Sigmoid colon (tissue), 4 donors: ENCODE results near the gene HIRA.

ENCODE experiments used
- CTCF ChIP-seq, 4 experiments: fragments of 450-650 bp in 3 of 4; fragments of 200-600 bp in 1 of 4; IDR thresholded peaks; one replicate each; pipeline ENCODE4 v1.5.1; 2016 to 2019; ENCODE audit warnings: antibody characterized with exemption in 4 of 4, mild to moderate bottlenecking in 3 of 4, moderate library complexity in 2 of 4
- EP300 ChIP-seq, 4 donors: sonication (generic); formaldehyde crosslinking; IDR thresholded peaks; one replicate each; pipeline ENCODE4 v1.6.1; 2017; ENCODE audit warnings: antibody characterized with exemption in 4 of 4
- POLR2A ChIP-seq, 2 donors: fragments of 450-650 bp; IDR thresholded peaks; one replicate each; pipeline ENCODE4 v1.6.1; 2016; ENCODE audit warnings: antibody characterized with exemption in 2 of 2, mild to moderate bottlenecking in 2 of 2, moderate library complexity in 2 of 2
- POLR2AphosphoS5 ChIP-seq, 4 donors: sonication (generic); formaldehyde crosslinking; IDR thresholded peaks; one replicate each; pipeline ENCODE4 v1.6.1; 2017; ENCODE audit warnings: antibody characterized with exemption in 4 of 4

- no peak for TF ChIP-seq POLR2AphosphoS5 (IDR thresholded peaks at IDR 0.05)
- no peak for TF ChIP-seq CTCF (IDR thresholded peaks at IDR 0.05)
- TF ChIP-seq EP300 (IDR thresholded peaks at IDR 0.05), result no peak
- TF ChIP-seq POLR2A (IDR thresholded peaks at IDR 0.05), result no peak
Measured at GRCh38 chr22:19396561-19396933, 35.0 kb downstream of the HIRA start.
